Right lobe of liver (tissue), 4 donors: Measurements from ENCODE around the gene ULK1.

Experiments used
- CTCF ChIP-seq, 4 donors: fragments of 200-600 bp in 3 of 4; fragments of 450-650 bp in 1 of 4; IDR thresholded peaks; one replicate each; pipeline versions ENCODE4 v1.5.1 to v1.8.0; 2016 to 2022; ENCODE audit warnings: antibody characterized with exemption in 4 of 4, mild to moderate bottlenecking in 2 of 4
- POLR2A ChIP-seq: fragments of 450-650 bp; IDR thresholded peaks from one replicate; pipeline ENCODE4 v1.6.1; 2017; ENCODE audit warnings: antibody characterized with exemption, mild to moderate bottlenecking
- donor health status: DM: no; HTN: no; CAD: no.
- donor health status: DM: no; HTN: no; CAD: no.
- donor health status: DM: no; HTN: yes; CAD: no.

GRCh38 chr12:131928080-131928710 is 33.8 kb downstream of the ULK1 start:
- TF ChIP-seq CTCF (IDR thresholded peaks at IDR 0.05): no peak
- TF ChIP-seq POLR2A: no peak
